ENCODE data around the gene ASB2.

DNA sequence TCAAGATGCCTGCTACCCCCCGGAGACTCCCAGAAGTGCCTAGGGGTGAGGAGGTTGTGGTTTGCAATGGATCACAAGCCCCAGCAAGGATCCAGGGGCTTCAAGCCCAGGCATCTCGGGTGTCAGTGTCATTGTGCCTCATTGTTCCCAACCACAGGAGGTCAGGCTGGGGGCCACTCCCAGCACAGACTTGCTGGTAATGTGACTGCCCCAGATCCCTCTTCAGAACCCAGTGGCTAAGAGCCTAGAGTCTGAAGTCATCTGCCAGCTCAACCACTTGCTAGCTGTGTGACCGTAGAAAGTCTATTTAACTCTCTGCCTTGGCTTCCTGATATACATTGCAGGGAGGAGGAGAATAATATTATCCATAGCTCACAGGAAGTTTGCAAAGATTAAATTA is 7.7 kb upstream of the ASB2 start:
- no peak for TF ChIP-seq EP300 (IDR thresholded peaks at IDR 0.05)
- TF ChIP-seq, protein P1, sequence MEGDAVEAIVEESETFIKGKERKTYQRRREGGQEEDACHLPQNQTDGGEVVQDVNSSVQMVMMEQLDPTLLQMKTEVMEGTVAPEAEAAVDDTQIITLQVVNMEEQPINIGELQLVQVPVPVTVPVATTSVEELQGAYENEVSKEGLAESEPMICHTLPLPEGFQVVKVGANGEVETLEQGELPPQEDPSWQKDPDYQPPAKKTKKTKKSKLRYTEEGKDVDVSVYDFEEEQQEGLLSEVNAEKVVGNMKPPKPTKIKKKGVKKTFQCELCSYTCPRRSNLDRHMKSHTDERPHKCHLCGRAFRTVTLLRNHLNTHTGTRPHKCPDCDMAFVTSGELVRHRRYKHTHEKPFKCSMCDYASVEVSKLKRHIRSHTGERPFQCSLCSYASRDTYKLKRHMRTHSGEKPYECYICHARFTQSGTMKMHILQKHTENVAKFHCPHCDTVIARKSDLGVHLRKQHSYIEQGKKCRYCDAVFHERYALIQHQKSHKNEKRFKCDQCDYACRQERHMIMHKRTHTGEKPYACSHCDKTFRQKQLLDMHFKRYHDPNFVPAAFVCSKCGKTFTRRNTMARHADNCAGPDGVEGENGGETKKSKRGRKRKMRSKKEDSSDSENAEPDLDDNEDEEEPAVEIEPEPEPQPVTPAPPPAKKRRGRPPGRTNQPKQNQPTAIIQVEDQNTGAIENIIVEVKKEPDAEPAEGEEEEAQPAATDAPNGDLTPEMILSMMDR (IDR thresholded peaks at IDR 0.05) = no peak
